GM18858 (cell line): ENCODE measurements around the gene FADS2.

Experiments
- ATAC-seq: cut with Tn5 transposase; IDR thresholded peaks from one replicate; pipeline ENCODE4 v1.9.1; 2021; ENCODE audit not compliant: unreplicated experiment

The FADS2 gene

DNA sequence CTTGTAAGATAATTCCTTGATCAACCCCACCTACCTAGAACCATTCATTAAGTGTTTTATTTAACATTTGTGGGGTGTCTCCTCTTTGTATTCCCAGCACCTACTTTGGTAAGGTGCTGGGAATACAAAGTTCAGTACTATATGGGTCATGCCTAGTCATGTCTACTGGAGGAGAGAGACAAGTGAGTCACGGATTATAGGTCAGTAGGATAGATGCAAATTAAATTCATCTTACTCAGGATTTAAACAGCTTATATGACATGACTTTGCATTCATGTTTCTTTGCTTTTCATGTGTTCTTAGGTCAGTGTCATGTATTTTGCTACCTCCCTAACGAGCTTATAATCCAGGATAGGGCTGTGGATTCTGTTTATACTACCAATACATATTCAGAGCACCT is 7.9 kb upstream of the FADS2 start:
- ATAC-seq: no peak

DNA sequence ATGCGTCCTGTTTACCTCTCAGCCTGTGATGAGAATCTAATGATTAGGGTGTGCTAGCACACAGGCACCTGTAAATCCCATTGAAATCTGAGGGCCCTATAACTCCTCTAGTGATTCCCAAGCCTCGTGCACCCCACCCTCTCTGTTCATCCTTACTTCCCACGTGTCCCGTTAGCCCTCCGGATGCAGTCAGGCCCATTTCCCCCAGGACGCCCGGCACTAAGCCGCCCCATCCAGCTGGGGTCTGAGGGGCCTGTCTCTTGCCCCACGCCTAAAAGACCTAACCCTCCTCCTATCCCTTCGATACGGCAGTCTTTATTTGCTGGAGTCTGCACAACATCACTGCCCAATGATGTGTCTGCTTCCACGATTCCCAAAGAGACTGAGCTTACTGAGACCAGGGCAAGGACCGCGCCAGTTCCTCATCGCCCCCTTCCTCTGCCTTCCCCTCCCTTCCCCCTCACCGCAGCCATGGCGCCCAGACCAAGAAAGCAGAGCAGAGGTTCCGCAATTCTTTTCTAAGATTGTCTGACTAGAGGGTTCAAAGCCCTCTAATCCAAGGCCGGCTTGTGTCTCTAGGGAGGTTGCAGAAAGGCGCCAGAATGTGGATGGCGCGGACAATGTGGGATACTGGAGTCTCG is 1.1 kb upstream of the FADS2 start:
- no peak for ATAC-seq

DNA sequence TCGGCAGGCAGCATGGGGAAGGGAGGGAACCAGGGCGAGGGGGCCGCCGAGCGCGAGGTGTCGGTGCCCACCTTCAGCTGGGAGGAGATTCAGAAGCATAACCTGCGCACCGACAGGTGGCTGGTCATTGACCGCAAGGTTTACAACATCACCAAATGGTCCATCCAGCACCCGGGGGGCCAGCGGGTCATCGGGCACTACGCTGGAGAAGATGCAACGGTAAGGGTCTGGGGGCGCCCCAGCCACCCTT is 204 bp downstream of the FADS2 start:
- ATAC-seq: no peak

DNA sequence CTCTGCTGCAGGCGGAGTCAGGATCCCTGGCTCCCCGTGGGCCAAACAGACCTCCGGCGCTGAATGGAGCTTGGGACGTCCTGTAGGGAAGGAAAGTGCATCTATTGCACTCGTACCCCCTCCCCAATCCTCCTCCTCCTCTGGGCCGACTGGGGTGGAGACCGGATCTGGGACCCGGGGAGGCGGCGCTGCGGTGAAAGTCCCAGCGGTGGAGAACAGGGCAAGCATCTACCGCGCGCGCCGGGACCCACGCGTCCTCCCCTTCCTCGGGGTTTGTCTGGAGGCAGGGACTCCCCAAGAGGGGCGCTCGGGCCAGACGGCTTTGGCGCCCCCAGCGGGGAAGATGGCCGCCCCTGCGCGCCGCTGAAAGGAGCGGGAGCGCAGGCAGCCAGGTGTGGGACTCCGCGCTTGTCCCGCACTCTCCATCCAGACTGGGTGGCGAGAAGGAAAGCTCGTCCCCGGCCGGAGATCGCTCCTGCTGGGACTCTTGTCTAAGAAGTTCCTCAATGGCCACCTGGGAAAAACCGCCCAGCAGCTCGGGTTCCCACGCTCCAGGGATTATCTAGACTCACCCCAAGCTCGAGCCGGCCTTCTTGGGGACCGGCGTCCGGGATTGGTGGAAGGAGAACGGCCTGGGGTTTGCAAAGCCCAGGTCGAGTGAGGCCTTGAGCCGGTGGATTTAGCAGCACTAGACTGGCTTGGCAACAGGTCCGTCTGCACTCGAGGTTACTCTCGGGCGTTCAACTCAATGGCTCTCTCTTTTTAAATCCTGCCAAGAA is 718 bp downstream of the FADS2 start:
- ATAC-seq: no peak

DNA sequence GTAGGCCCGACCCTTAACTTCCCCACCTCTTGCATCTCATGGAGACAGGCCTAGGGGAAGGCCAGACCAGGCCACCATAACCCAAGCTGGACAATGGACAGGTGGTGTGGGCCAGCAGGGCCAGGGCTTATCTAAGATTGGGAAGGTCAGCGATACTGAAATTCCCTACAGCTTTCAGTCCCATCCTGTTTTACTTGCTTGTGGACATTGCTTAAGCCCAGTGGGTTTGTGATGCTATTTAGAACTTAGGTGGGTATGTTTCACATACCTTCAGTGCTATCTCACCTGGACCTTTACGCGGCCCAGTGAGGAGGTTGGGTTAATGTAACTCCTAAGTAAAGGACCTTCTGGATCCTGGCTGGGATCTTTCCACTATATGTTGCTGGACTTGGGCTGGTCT is 1.7 kb downstream of the FADS2 start:
- ATAC-seq: no peak

DNA sequence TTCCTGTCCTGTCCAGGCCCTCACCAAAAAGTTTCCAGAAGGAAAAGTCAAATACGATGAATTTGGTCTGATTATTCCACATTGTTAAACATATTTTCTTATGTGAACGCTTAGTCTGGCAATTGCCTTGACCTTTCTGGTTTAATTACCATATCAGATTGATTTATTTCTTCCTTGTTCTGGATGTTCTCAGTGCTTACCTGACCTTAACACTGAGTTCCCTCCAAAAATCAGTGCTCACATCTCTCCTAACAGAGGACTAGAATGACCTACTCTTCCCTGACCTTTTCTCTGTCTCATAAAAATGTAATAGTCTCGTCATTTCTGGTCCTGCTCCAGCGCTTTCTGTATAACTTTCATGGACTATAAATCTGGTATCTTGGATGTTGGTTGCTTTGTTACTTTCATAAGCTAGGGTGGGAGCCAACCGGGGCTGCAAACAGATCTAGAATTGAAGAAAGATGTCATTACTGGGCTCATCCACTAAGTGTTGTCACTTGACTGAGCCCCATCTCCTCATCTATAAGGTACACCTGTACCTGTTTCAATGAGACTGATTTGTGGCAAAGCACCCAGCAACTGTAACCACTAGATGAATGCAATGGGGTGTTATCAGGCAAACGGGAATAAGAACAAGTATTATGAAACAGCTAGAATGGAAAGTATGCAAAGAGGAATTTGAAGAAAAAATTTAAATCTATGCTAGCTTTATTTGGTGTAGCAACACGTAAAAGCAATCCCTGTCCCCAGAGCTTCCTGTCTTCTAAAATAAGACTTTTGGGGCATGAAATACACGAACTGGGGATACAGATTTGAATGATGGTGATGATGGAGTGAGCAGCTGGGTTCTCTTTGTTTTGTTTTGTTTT is 2.4 kb downstream of the FADS2 start:
- no peak for ATAC-seq

DNA sequence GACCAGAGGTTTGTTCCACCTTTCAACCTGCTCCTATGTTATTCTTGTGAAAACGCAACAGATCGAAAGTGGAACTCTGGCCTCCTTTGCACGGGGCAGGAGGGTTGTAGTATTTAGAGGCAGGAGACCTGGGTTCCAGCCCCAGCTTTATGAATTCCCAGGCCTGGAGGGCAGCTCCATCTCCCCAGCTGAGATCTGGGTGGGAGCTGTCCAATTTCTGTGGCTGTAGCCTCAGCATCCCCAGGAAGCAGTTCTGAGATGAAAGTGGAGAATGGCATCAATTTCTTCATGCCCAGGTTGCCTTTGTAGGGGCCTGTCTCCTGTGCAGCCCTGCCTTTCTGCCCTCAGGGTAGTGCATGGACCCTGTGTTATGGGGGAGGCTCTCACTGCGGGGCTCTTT is 4.1 kb downstream of the FADS2 start:
- no peak for ATAC-seq

DNA sequence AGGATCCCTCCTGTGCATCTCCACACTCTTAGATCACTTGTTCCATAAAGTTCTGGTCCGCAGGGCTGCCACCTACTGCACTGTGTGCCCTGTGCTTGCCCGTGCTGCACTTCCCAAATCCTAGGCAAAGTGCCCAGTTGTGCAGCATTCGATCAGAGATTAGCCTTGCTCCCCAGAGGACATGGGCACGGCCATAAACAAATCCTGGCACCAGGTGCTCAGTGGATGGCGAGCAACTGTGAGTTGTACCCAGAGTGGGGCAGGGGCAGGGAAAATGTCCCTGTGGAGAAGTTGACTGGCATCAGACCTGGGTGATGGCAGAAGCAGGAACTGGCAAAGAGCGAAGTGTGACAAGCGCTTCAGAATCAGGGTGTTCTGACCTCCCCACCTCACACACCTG is 4.7 kb downstream of the FADS2 start:
- no peak for ATAC-seq

DNA sequence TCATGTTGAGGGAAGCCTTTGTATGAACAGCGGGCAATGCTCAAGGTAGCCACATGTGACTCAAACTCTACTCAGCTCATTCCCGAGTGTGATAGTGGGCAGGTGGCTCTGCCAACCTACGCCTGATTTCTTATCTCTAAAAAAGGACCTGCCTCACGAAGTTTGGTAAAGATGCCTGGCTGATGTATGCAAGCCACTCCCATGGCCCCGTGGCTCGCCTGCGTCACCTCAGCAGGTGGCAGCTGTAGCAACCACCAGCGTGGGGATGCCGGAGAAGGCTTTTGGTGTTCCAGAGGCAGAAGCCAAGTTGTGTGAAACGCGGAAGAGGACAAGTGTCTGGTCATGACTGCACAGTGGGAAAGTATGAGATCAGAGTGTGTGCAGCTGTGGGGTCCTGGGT is 5.4 kb downstream of the FADS2 start:
- ATAC-seq: no peak

DNA sequence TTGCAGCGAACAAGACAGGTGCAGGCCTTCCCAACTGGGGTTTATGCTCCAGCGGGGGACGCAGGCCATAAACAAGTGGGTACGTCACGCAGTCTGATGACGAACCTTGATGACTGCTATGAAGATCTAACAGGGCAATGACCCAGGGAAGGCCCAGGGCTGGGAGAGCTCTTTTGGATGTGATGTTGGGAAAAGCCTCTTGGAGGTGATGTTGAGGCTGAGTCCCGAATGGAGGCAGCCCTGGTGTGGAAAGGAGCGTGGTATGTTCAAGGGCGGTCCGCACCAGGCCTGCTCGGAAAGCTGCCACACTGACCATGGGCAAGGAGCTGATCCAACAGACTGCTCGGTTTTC is 5.8 kb downstream of the FADS2 start:
- no peak for ATAC-seq

DNA sequence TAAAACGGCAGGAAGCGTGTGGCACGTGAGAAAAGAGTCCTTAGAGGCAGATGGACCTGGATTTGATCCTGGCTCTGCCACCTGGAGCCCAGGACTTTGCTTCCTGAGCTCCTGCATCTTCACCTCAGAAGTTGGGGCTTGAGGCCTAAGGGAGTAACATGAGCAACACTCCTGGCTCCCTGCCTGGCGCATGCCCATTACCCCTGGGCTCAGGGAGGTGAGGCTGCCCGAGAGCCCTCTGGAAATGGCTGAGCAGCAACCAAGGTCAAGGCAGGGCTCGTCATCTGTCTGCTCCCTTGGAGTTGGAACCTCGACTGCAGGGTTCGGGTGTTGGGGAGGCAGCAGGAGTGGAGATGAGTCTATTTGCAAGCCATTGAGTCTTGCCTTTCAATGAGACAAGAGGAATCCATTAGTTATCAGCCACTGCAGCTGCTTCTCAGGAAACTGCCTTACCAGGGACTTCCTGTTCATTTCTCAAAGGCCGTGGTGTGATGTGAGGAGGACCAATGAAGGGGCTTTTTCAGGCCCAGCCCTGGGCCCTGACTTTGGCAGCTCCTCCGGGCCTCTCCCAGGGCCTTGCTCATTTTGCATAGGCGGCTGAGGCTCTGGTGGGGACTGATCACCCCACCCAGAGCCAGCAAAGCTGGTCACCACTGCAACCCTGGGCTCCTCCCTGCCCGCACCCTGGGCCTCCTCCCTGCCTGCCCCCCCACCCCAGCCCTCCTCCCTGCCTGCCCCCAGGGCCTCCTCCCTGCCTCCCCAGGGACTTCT is 6.4 kb downstream of the FADS2 start:
- peak; percentile 84 for ATAC-seq

DNA sequence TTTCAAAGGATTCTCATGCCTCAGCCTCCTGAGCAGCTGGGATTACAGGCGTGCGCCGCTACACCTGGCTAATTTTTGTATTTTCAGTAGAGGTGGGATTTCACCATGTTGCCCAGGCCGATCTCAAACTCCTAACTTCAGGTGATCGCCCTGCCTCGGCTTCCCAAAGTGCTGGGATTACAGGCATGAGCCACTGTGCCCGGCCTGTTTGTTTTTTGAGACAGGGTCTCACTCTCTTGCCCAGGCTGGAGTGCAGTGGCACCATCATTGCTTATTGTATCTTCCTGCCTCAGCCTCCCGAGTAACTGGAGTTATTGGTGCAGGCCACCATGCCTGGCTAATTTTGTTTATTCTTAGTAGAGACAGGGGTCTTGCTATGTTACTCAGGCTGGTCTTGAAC is 8.1 kb downstream of the FADS2 start:
- no peak for ATAC-seq

DNA sequence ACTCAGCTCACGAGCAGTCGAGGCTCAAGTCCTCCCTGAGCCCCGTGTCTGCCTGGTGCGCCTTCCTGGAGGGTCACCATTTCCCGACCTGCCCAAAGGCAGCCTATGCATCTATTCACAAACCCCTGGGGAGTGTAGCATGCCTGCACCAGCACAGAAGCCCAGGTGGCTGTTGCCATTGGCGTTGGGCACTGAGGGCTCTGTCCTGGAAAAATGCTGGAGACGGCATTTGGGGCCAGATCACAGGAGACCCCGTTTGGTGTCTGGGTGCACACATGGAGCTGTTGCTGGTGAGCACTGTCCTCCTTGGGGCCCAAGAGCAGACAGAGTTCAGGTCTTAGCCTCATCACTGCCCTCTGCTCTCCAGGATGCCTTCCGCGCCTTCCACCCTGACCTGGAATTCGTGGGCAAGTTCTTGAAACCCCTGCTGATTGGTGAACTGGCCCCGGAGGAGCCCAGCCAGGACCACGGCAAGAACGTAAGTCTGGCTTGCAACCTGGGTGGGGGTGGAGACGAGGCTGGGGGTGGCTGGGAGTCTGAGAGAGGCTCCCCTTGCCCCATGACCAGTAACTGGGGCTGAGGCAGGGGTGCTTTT is 9.4 kb downstream of the FADS2 start:
- no peak for ATAC-seq

DNA sequence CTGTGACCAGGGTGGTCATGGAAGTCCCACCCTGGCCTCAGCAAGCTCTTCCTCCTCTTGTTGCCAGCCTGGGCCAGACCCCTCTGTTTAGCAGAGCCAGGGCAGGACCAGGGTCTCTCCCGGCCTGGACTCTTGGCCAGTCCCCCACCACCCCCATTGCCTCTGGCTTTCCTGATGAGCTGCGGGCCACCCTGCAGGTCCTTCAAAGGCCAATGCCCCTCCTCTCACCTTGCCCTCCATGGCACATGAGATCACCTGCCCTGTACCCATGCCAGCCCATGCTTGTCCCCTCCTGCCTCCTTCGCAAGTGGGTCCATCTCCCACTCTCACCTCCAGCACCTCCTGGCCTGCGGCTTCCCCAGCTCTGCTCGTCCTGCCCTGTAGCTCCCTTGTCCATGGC is 10.4 kb downstream of the FADS2 start:
- no peak for ATAC-seq

DNA sequence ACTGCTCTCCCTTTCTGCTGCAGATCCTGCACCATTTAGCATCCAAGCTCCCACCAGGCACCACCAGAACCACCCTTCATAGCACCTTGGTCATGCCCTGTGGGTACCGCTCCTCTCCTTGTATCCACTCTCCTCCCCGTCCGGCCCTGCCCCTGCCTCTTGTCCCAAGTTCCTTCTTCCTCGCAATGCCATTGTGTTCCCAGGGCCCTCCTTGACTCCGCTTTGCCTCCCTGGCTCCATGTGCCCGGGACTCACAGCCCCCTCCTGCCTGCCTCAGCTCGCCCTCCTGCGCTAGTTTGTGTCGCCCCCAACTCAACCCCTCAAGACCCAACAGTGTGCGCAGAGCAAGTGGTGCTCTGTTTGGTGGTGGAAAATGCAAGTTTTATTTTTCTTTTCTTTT is 10.8 kb downstream of the FADS2 start:
- no peak for ATAC-seq

DNA sequence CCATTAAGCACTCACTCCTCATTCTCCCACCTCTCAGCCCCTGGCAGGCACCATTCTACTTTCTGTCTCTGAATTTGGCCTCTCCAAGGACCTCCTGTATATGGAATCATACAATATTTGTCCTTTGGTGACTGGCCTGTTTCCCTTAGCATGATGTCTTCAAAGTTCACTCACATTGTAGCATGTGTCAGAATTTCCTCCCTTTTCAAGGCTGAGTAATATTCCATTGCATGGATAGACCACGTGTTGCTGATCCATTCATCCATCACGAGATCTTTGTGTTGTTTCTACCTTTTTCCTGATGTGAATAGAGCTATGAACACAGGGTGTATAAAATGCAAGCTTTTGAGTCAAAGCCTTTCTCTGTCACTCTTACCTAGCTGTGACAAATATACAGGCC is 11.6 kb downstream of the FADS2 start:
- ATAC-seq: no peak

DNA sequence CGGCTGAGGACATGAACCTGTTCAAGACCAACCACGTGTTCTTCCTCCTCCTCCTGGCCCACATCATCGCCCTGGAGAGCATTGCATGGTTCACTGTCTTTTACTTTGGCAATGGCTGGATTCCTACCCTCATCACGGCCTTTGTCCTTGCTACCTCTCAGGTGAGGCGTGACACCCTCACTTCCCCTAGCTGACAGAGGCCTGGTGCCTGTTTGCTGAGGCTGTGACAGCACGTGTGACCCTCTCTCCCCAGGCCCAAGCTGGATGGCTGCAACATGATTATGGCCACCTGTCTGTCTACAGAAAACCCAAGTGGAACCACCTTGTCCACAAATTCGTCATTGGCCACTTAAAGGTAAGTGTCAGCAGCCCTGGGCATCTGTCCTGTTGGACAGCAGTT is 12.3 kb downstream of the FADS2 start:
- no peak for ATAC-seq

DNA sequence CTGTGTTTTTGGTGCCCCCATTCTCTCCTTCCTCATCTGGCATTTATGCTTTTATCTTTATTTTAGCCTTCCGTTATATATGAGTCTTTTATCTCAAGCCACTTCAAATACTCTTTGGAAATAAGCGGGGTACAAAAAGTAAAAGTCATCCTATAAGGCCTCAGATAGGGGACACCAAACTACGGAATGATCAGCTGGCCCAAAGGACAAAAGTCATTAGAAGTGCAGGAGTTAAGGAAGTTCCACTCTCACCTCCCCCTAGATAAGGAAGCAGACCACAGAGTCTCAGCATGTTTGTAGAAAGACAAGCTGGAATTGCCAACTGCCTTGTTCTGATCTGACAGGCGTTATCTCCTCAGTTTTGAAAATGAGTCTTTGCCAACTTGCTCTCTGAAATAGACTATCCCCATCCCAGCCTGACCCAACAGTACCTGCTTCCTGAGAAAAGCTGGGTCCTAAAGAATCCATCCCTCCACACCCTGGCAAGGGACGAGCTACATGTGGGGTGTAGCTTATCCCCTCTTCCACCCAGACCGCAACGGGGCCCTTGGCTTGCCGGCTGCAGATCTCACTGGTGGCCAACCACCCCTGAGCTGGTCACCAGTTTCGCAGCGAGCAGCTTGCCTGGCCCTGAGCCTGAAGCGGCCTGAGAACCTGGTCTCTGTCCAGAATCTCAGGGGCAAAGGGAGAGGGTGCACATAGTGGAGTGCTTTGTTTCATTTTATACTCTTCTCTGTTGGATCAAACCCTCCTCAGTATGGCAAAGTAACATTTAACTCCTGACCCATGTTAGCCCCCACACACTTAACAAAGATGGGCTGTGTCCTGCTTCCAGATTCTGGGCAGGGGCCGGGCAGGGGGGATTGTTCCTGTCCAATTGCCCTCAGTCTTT is 13.8 kb downstream of the FADS2 start:
- ATAC-seq: no peak

DNA sequence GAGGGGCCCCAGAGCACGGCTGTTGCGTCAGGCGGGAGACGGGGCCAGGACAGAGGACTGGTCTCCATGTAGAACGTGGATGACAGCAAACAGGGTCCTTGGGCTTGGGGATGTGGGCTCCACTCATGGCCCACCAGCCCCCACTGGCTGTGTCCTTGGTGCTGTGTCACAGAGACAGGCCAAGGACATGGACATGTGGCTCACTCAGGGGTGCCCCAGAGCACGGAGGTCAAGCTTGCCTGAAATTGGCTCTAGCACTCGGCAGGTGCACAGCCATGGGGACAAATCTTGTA is 14.4 kb downstream of the FADS2 start:
- ATAC-seq: no peak

DNA sequence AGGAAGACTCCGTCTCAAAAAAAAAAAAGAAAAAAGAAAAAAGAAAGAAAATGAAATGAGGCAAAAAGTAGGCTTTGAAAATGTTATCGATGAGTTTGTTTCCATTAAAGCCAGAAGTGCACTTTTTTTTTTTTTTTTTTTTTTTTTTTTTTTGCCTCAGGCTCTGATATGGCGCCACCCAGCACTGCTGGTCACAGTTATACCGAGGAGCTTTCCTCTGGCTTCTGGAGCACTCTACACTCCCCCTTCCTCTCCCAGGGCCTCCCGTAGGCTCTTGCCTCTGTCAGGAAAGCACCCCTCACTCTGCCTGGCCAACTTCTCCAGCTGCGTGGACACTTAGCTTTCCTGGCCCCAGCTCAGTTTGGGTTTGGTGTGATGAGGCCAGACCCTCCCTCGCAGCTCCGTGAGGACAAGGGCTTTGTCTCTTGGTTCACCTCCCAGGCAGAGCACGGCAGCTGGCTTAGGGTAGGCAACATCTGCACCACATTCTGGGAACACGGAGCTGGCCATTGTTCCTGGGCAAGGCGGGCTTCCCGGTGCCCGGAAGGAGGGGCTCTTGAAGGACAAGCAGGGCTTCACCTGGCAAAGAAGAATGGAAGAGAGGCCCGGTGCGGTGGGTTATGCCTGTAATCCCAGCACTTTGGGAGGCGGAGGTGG is 16.9 kb downstream of the FADS2 start:
- no peak for ATAC-seq
